Measurements from ENCODE around the gene ACTG1.

The ACTG1 gene

GRCh38 chr17:81488276-81488860 lies 24.2 kb downstream of the ACTG1 start:
- Histone ChIP-seq H3K27me3 (ENCODE audit: insufficient read depth, low read depth, severe bottlenecking) (no peaks in the 10 kb centered on the region), H3K4me3 (ENCODE audit: low read depth, low read length) (peak overlapping the region; percentile 78), H3K9me3 (ENCODE audit: severe bottlenecking) (no peaks in the 10 kb centered on the region), H3K27ac (peak overlapping the region; percentile 93), H3K36me3 (no peaks in the 10 kb centered on the region; the same call in 1 of the 2 replicates)
- DNase-seq = no peak
- no peak for TF ChIP-seq CTCF (IDR thresholded peaks at IDR 0.05; ENCODE audit: low read depth, low read length)

- Histone ChIP-seq H3K27me3 (ENCODE audit: insufficient read depth, low read depth, severe bottlenecking) (no peaks in the 10 kb centered on the region), H3K4me3 (ENCODE audit: low read depth, low read length) (peak overlapping the region; percentile 78), H3K9me3 (ENCODE audit: severe bottlenecking) (no peaks in the 10 kb centered on the region), H3K36me3 (no peaks in the 10 kb centered on the region), H3K27ac (peak overlapping the region; percentile 93)
- TF ChIP-seq CTCF (IDR thresholded peaks at IDR 0.05; ENCODE audit: low read depth, low read length) = no peak
- DNase-seq = peak; percentile 88
These were observed 24.9 kb downstream of the ACTG1 start for GRCh38 chr17:81487487-81488275.

- no peak for DNase-seq
- Histone ChIP-seq H3K27me3 (ENCODE audit: insufficient read depth, low read depth, severe bottlenecking) (no peaks in the 10 kb centered on the region), H3K4me3 (ENCODE audit: low read depth, low read length) (no peak overlapping the region), H3K36me3 (no peaks in the 10 kb centered on the region), H3K9me3 (ENCODE audit: severe bottlenecking) (no peaks in the 10 kb centered on the region), H3K27ac (peak overlapping the region; percentile 93)
- no peak for TF ChIP-seq CTCF (IDR thresholded peaks at IDR 0.05; ENCODE audit: low read depth, low read length)
These were observed 25.5 kb downstream of the ACTG1 start for GRCh38 chr17:81487089-81487486.

GRCh38 chr17:81486199-81486810 lies 26.3 kb downstream of the ACTG1 start:
- Histone ChIP-seq H3K27ac (no peak overlapping the region), H3K9me3 (ENCODE audit: severe bottlenecking) (no peaks in the 10 kb centered on the region), H3K36me3 (no peaks in the 10 kb centered on the region), H3K4me3 (ENCODE audit: low read depth, low read length) (no peak overlapping the region), H3K27me3 (ENCODE audit: insufficient read depth, low read depth, severe bottlenecking) (no peaks in the 10 kb centered on the region)
- DNase-seq = no peak
- no peak for TF ChIP-seq CTCF (IDR thresholded peaks at IDR 0.05; ENCODE audit: low read depth, low read length)

GRCh38 chr17:81484195-81484979 lies 28.2 kb downstream of the ACTG1 start:
- DNase-seq = peak; percentile 97
- Histone ChIP-seq H3K9me3 (ENCODE audit: severe bottlenecking) (no peaks in the 10 kb centered on the region), H3K4me3 (ENCODE audit: low read depth, low read length) (peak overlapping the region; percentile 45), H3K27me3 (ENCODE audit: insufficient read depth, low read depth, severe bottlenecking) (no peaks in the 10 kb centered on the region), H3K36me3 (no peaks in the 10 kb centered on the region), H3K27ac (peak overlapping the region; percentile 90)
- TF ChIP-seq CTCF (IDR thresholded peaks at IDR 0.05; ENCODE audit: low read depth, low read length) = peak; percentile 99

Data from WERI-Rb-1 (cell line).